ENCODE data around the gene SSPN. TPM values are rescaled to one million over a fixed set of nuclear protein-coding genes. Genes with fewer than 3 reads are reported as not detected.

Gene SSPN
- total RNA-seq, 2 donors from 2014 or later, result 1.3 to 3.7 TPM

DNA sequence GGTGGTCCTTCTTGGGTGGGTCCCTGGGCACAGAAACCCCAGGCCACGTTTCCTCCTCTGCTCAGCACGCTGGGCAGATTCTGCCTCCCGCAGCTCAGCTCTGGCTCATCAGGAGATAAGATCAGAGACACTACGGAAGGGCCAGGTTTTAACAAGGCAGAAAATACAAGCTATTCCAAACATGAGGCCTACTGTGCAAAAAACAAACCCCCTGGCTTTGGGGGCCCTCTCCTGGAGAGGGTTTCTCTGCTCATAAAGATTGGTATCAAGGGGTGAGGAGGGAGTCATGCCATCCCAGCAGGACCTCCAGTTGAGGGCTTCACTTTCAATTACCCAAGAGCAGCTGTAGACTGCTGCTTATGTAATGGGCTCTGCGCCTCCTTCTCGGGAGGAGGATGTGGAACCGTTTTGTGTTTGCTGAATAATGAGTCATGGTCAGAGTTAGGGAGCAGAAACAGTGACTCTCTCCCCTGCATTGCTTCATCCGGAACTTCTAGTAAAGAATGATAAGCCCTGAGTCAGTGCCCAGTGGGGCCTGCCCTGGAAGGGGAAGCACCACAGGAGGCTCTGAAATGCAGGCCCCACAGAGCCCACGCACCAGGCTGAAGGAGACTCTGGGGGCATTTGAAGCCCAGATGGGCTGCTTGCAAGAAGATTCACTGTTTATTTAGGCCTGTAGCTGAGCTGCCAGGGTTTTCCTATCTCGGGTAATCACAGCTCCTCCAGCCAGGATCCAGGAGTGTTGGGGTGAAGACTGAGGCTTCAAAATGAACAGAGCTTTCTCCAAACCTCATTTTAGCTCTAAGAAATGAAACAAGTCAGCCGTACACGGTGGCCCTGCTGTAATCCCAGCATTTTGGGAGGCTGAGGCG lies 79.3 kb downstream of the SSPN start:
- Mint-ChIP-seq H3K4me1 (peaks cover 61% of the 10 kb centered on the region), H3K27me3 (ENCODE audit: insufficient read depth) (peaks cover 14% of the 10 kb centered on the region), H3K4me3 (peak overlapping the region; percentile 1), H3K9me3 (no peaks in the 10 kb centered on the region), H3K27ac (peak overlapping the region; percentile 89), H3K36me3 (ENCODE audit: low read depth) (no peaks in the 10 kb centered on the region)
- Histone ChIP-seq H3K9me3 (ENCODE audit: control insufficient read depth, low read length) (no peaks in the 10 kb centered on the region), H3K36me3 (ENCODE audit: control insufficient read depth, insufficient read depth, low read length) (no peaks in the 10 kb centered on the region), H3K9ac (ENCODE audit: extremely low read depth, low read length, poor library complexity, severe bottlenecking) (no peak overlapping the region), H3K4me3 (ENCODE audit: low read length) (no peak overlapping the region), H3K4me1 (ENCODE audit: control insufficient read depth, insufficient read depth, low read length) (peaks cover 21% of the 10 kb centered on the region), H3K27ac (ENCODE audit: low read depth, low read length) (peak overlapping the region; percentile 33), H3K27me3 (ENCODE audit: control insufficient read depth, insufficient read depth, low read length, poor library complexity, severe bottlenecking) (peaks cover 12% of the 10 kb centered on the region)
- TF ChIP-seq, protein P1, sequence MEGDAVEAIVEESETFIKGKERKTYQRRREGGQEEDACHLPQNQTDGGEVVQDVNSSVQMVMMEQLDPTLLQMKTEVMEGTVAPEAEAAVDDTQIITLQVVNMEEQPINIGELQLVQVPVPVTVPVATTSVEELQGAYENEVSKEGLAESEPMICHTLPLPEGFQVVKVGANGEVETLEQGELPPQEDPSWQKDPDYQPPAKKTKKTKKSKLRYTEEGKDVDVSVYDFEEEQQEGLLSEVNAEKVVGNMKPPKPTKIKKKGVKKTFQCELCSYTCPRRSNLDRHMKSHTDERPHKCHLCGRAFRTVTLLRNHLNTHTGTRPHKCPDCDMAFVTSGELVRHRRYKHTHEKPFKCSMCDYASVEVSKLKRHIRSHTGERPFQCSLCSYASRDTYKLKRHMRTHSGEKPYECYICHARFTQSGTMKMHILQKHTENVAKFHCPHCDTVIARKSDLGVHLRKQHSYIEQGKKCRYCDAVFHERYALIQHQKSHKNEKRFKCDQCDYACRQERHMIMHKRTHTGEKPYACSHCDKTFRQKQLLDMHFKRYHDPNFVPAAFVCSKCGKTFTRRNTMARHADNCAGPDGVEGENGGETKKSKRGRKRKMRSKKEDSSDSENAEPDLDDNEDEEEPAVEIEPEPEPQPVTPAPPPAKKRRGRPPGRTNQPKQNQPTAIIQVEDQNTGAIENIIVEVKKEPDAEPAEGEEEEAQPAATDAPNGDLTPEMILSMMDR (conservative IDR thresholded peaks at IDR 0.05), result peak; percentile 30
- peak; percentile 83 for DNase-seq
- WGBS, 2 experiments (ENCODE audit: insufficient coverage in 1 of 2, insufficient read length in 1 of 2), result 59 to 81% methylated on average over 5 to 13 of the region's 13 CpGs

DNA sequence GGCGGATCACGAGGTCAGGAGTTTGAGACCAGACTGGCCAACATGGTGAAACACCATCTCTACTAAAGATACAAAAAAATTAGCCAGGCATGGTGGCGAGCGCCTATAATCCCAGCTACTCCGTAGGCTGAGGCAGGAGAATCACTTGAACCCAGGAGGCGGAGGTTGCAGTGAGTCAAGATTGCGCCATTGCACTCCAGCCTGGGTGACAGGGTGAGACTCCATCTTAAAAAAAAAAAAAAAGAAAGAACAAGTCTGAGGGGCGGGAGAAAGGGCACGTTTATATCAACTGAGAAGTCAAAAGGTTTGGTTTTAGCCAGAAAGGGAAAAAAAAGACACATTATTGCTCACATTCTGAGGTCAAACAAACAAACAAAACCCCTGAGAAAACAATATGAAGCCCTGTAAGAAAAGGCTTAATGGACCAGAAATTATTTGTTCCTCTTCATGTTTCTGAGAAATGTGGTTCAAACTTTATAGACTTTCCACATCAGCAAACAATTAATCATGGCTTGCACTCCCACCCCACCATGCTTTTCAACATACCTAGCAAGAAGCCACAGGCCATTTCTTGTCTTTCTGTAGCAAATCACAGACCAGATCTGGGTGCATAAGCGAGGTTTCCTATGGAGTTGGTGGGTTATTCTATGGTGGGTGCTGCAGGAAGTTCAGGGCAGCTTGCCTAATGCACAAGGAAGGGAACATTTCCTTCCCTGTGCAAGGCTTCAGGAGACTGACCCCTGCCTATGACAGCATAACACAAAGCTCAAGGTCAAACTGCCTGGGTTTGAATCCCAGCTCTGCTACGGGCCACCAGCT lies 80.1 kb downstream of the SSPN start:
- peaks cover 16% of the 10 kb centered on the region for H3K4me1 ChIP-seq (ENCODE audit: control insufficient read depth, insufficient read depth, low read length)
- H3K9me3 ChIP-seq (ENCODE audit: control insufficient read depth, low read length), result no peaks in the 10 kb centered on the region
- DNase-seq, result no peak
- H3K4me3 ChIP-seq (ENCODE audit: low read length), result no peak overlapping the region
- no peak overlapping the region for H3K4me3 Mint-ChIP-seq
- peaks cover 61% of the 10 kb centered on the region for H3K4me1 Mint-ChIP-seq
- no peaks in the 10 kb centered on the region for H3K36me3 ChIP-seq (ENCODE audit: control insufficient read depth, insufficient read depth, low read length)
- H3K27ac Mint-ChIP-seq, result peak overlapping the region; percentile 89
- no peak overlapping the region for H3K27ac ChIP-seq (ENCODE audit: low read depth, low read length)
- H3K27me3 Mint-ChIP-seq (ENCODE audit: insufficient read depth), result peaks cover 14% of the 10 kb centered on the region
- TF ChIP-seq, protein P1 (conservative IDR thresholded peaks at IDR 0.05), result no peak
- WGBS, 2 experiments (ENCODE audit: insufficient coverage in 1 of 2, insufficient read length in 1 of 2), result 95 to 100% methylated on average over 3 to 11 of the region's 11 CpGs
- H3K9ac ChIP-seq (ENCODE audit: extremely low read depth, low read length, poor library complexity, severe bottlenecking), result no peak overlapping the region
- no peaks in the 10 kb centered on the region for H3K36me3 Mint-ChIP-seq (ENCODE audit: low read depth)
- H3K9me3 Mint-ChIP-seq, result no peaks in the 10 kb centered on the region
- H3K27me3 ChIP-seq (ENCODE audit: control insufficient read depth, insufficient read depth, low read length, poor library complexity, severe bottlenecking), result peaks cover 12% of the 10 kb centered on the region

DNA sequence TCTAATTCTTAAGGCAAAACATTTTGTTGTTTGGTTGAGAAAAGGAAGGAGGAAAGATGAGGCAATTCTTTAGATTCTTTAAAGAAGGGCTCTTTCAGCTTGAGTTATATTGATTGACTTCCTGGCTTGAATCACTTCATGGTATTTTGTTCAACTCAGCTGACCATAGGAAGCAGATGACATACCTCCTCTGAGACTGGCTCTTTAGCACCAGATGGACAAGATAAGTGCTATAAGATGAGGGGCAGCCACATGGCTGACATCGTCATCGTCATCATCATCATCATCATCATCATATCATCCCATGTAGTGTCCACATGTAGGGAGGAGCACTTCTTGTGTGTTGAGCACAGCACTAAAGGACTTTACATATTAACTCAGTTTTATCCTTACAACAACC lies 81.3 kb downstream of the SSPN start:
- TF ChIP-seq, protein P1 (conservative IDR thresholded peaks at IDR 0.05), result no peak
- no peak overlapping the region for H3K4me3 Mint-ChIP-seq
- no peak overlapping the region for H3K9ac ChIP-seq (ENCODE audit: extremely low read depth, low read length, poor library complexity, severe bottlenecking)
- no peak overlapping the region for H3K4me3 ChIP-seq (ENCODE audit: low read length)
- 95 to 100% methylated on average over 2 of the region's 2 CpGs for WGBS, 2 experiments (ENCODE audit: insufficient coverage in 1 of 2, insufficient read length in 1 of 2)
- H3K4me1 ChIP-seq (ENCODE audit: control insufficient read depth, insufficient read depth, low read length), result peaks cover 16% of the 10 kb centered on the region
- H3K27ac ChIP-seq (ENCODE audit: low read depth, low read length), result no peak overlapping the region
- no peaks in the 10 kb centered on the region for H3K9me3 Mint-ChIP-seq
- H3K27ac Mint-ChIP-seq, result no peak overlapping the region
- peaks cover 51% of the 10 kb centered on the region for H3K4me1 Mint-ChIP-seq
- H3K9me3 ChIP-seq (ENCODE audit: control insufficient read depth, low read length), result no peaks in the 10 kb centered on the region
- no peaks in the 10 kb centered on the region for H3K36me3 ChIP-seq (ENCODE audit: control insufficient read depth, insufficient read depth, low read length)
- peaks cover 14% of the 10 kb centered on the region for H3K27me3 Mint-ChIP-seq (ENCODE audit: insufficient read depth)
- H3K27me3 ChIP-seq (ENCODE audit: control insufficient read depth, insufficient read depth, low read length, poor library complexity, severe bottlenecking), result peaks cover 12% of the 10 kb centered on the region
- no peaks in the 10 kb centered on the region for H3K36me3 Mint-ChIP-seq (ENCODE audit: low read depth)
- no peak for DNase-seq
